HepG2 (cell line): ENCODE data around the gene SYMPK. TPM values are rescaled to one million over a fixed set of nuclear protein-coding genes. Genes with fewer than 3 reads are reported as not detected.

ENCODE experiments used
- BCL6 ChIP-seq: IDR thresholded peaks from 2 replicates; pipeline ENCODE4 v1.6.1; 2016; ENCODE audit warnings: missing genetic modification reagents, missing compliant biosample characterization
- CBFB ChIP-seq: sonication (generic); formaldehyde crosslinking; IDR thresholded peaks from 2 replicates; pipeline ENCODE4 v1.4.0; 2020; ENCODE audit warnings: missing genetic modification reagents
- CHD2 ChIP-seq: IDR thresholded peaks from 2 replicates; pipeline ENCODE4 v1.6.1; 2011; ENCODE audit warnings: low read depth, low read length, improper control_type of control experiment
- MAF1 ChIP-seq: sonication (generic); formaldehyde crosslinking; IDR thresholded peaks from 2 replicates; pipeline ENCODE4 v1.5.0; 2020; ENCODE audit warnings: missing genetic modification reagents, borderline replicate concordance
- MED1 ChIP-seq: sonication (generic); formaldehyde crosslinking; IDR thresholded peaks from 2 replicates; pipeline ENCODE4 v1.4.0; 2020; ENCODE audit warnings: missing genetic modification reagents
- MED13 ChIP-seq: sonication (generic); formaldehyde crosslinking; IDR thresholded peaks from 2 replicates; pipeline ENCODE4 v1.5.0; 2020; ENCODE audit warnings: missing genetic modification reagents
- NKX3-1 ChIP-seq: sonication (generic); formaldehyde crosslinking; IDR thresholded peaks from 2 replicates; pipeline ENCODE4 v1.5.0; 2020; ENCODE audit warnings: missing genetic modification reagents
- PHF21A ChIP-seq: sonication (generic); formaldehyde crosslinking; IDR thresholded peaks from 2 replicates; pipeline ENCODE4 v1.5.0; 2020; ENCODE audit warnings: mild to moderate bottlenecking, missing genetic modification reagents
- POGZ ChIP-seq: sonication (generic); formaldehyde crosslinking; IDR thresholded peaks from 2 replicates; pipeline ENCODE4 v1.4.0; 2020; ENCODE audit warnings: mild to moderate bottlenecking, missing genetic modification reagents
- SAP130 ChIP-seq: IDR thresholded peaks from 2 replicates; pipeline ENCODE4 v1.6.1; 2016; ENCODE audit warnings: low read depth
- SKI ChIP-seq: fragments of 450-650 bp; IDR thresholded peaks from one replicate; pipeline ENCODE4 v1.6.1; 2018; ENCODE audit warnings: mild to moderate bottlenecking; ENCODE audit not compliant: partially characterized antibody
- XRCC5 ChIP-seq: fragments of 200-400 bp; formaldehyde crosslinking; optimal IDR thresholded peaks from 2 replicates; pipeline ENCODE3; 2017; ENCODE audit warnings: mild to moderate bottlenecking, low read length
- ZNF605 ChIP-seq: sonication (generic); formaldehyde crosslinking; IDR thresholded peaks from 2 replicates; pipeline ENCODE4 v1.8.0; 2022; ENCODE audit warnings: mild to moderate bottlenecking, missing genetic modification reagents
- polyA plus RNA-seq, 8 experiments: library from polyadenylated mRNA; depleted of rRNA in 3 of 8; stranded (reverse) in 7 of 8; unstranded in 1 of 8; fragments of >200 nt; fragmentation: Illumina TruSeq in 4 of 8; extraction: Trizol in 4 of 8; gene quantifications; 2 replicates each; pipeline versions ENCODE4 v1.2.1 to v1.2.3, GENCODE V29; 2011 to 2016; ENCODE audit warnings: low read depth in 4 of 8, missing spikeins in 1 of 8, mixed read lengths in 1 of 8; ENCODE audit not compliant: insufficient read depth in 1 of 8
- total RNA-seq, 5 experiments: library from RNA; depleted of rRNA; stranded (reverse); fragments of >200 nt; fragmentation: Illumina TruSeq; extraction: Trizol; gene quantifications; 2 replicates each; pipeline ENCODE4 v1.2.3, GENCODE V29; 2016; ENCODE audit warnings: low read depth in 1 of 5
- TF ChIP-seq, protein P1 (sequence below): sonication (generic); formaldehyde crosslinking; IDR thresholded peaks from 2 replicates; pipeline ENCODE4 v1.9.0; 2021; ENCODE audit warnings: mild to moderate bottlenecking, missing genetic modification reagents
- TF ChIP-seq, protein P2 (sequence below): sonication (generic); formaldehyde crosslinking; IDR thresholded peaks from 2 replicates; pipeline ENCODE4 v1.9.0; 2021; ENCODE audit warnings: missing genetic modification reagents, borderline replicate concordance
- TF ChIP-seq, protein P3 (sequence below): sonication (generic); formaldehyde crosslinking; IDR thresholded peaks from 2 replicates; pipeline ENCODE4 v1.9.0; 2022; ENCODE audit warnings: low read depth, missing genetic modification reagents

Gene SYMPK
- total and polyA plus RNA-seq, 2 of the 13 experiments (the other 11 are each of a cell fraction or from before 2014, with no cell fraction given), result 21.9 to 55.7 TPM

DNA sequence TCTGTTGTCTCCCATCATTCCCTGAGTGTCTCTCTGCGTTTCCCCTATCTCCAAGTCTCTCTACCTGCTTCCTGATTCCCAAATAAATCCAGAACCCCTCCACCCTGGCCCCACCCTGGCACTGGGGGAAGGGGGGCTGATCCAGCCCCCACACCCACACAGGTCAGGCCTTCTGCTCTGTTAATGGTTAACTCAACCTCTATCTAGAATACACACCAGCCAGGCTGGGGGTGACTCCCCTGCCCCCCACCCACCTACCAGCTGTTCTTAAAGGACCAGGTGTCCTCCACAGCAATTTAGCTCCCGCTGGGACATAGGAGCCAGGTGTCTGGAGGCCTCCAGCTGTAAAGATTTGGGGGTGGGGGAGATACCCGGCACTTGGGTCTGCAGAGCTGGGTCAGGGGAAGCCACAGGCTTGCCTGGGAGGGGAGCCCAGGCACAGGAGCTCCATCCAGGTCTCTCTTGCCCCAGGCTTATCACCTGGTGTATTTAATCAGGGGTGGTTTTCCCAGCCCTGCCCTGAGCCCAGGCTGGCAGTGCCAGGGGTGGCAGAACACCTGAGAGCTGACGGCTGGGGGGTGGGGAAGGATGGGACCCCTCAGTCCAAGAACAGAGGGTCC lies 19.1 kb upstream of the SYMPK start (continued):
- TF ChIP-seq BCL6 (CRISPR knock-in tag) (peak; percentile 61; the same call in 1 of the 2 replicates), ZNF605 (peak; percentile 62; the same call in 1 of the 2 replicates), SAP130 (peak; percentile 91), NKX3-1 (CRISPR knock-in tag) (0 out of 2 replicates have a peak, but pooled peaks have one; percentile 26), CHD2 (no peak), XRCC5 (peak; percentile 79), PHF21A (CRISPR knock-in tag) (peak; percentile 88), MED1 (peak; percentile 88), MAF1 (CRISPR knock-in tag) (no peak), MED13 (CRISPR knock-in tag) (peak; percentile 68; the same call in 1 of the 2 replicates), CBFB (0 out of 2 replicates have a peak, but pooled peaks have one; percentile 32), POGZ (CRISPR knock-in tag) (no peak), SKI (no peak)
- TF ChIP-seq, protein P1, sequence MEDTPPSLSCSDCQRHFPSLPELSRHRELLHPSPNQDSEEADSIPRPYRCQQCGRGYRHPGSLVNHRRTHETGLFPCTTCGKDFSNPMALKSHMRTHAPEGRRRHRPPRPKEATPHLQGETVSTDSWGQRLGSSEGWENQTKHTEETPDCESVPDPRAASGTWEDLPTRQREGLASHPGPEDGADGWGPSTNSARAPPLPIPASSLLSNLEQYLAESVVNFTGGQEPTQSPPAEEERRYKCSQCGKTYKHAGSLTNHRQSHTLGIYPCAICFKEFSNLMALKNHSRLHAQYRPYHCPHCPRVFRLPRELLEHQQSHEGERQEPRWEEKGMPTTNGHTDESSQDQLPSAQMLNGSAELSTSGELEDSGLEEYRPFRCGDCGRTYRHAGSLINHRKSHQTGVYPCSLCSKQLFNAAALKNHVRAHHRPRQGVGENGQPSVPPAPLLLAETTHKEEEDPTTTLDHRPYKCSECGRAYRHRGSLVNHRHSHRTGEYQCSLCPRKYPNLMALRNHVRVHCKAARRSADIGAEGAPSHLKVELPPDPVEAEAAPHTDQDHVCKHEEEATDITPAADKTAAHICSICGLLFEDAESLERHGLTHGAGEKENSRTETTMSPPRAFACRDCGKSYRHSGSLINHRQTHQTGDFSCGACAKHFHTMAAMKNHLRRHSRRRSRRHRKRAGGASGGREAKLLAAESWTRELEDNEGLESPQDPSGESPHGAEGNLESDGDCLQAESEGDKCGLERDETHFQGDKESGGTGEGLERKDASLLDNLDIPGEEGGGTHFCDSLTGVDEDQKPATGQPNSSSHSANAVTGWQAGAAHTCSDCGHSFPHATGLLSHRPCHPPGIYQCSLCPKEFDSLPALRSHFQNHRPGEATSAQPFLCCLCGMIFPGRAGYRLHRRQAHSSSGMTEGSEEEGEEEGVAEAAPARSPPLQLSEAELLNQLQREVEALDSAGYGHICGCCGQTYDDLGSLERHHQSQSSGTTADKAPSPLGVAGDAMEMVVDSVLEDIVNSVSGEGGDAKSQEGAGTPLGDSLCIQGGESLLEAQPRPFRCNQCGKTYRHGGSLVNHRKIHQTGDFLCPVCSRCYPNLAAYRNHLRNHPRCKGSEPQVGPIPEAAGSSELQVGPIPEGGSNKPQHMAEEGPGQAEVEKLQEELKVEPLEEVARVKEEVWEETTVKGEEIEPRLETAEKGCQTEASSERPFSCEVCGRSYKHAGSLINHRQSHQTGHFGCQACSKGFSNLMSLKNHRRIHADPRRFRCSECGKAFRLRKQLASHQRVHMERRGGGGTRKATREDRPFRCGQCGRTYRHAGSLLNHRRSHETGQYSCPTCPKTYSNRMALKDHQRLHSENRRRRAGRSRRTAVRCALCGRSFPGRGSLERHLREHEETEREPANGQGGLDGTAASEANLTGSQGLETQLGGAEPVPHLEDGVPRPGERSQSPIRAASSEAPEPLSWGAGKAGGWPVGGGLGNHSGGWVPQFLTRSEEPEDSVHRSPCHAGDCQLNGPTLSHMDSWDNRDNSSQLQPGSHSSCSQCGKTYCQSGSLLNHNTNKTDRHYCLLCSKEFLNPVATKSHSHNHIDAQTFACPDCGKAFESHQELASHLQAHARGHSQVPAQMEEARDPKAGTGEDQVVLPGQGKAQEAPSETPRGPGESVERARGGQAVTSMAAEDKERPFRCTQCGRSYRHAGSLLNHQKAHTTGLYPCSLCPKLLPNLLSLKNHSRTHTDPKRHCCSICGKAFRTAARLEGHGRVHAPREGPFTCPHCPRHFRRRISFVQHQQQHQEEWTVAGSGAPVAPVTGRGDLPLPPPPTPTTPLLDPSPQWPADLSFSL (CRISPR knock-in tag), result 0 out of 2 replicates have a peak, but pooled peaks have one; percentile 24
- TF ChIP-seq, protein P2, sequence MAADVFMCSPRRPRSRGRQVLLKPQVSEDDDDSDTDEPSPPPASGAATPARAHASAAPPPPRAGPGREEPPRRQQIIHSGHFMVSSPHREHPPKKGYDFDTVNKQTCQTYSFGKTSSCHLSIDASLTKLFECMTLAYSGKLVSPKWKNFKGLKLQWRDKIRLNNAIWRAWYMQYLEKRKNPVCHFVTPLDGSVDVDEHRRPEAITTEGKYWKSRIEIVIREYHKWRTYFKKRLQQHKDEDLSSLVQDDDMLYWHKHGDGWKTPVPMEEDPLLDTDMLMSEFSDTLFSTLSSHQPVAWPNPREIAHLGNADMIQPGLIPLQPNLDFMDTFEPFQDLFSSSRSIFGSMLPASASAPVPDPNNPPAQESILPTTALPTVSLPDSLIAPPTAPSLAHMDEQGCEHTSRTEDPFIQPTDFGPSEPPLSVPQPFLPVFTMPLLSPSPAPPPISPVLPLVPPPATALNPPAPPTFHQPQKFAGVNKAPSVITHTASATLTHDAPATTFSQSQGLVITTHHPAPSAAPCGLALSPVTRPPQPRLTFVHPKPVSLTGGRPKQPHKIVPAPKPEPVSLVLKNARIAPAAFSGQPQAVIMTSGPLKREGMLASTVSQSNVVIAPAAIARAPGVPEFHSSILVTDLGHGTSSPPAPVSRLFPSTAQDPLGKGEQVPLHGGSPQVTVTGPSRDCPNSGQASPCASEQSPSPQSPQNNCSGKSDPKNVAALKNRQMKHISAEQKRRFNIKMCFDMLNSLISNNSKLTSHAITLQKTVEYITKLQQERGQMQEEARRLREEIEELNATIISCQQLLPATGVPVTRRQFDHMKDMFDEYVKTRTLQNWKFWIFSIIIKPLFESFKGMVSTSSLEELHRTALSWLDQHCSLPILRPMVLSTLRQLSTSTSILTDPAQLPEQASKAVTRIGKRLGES, result no peak
- TF ChIP-seq, protein P3, sequence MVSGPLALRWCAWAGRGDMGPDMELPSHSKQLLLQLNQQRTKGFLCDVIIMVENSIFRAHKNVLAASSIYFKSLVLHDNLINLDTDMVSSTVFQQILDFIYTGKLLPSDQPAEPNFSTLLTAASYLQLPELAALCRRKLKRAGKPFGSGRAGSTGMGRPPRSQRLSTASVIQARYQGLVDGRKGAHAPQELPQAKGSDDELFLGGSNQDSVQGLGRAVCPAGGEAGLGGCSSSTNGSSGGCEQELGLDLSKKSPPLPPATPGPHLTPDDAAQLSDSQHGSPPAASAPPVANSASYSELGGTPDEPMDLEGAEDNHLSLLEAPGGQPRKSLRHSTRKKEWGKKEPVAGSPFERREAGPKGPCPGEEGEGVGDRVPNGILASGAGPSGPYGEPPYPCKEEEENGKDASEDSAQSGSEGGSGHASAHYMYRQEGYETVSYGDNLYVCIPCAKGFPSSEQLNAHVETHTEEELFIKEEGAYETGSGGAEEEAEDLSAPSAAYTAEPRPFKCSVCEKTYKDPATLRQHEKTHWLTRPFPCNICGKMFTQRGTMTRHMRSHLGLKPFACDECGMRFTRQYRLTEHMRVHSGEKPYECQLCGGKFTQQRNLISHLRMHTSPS (CRISPR knock-in tag), result peak; percentile 71
